Neuronal stem cell (in vitro differentiated cells): ENCODE measurements around the gene CKAP2L.

Experiments
- DNase-seq: peaks from one replicate; pipeline ENCODE4 v3.0.0-alpha.2; 2013; ENCODE audit warnings: low spot score
- H2AFZ ChIP-seq: one replicate; pipeline ENCODE4 v1.6.1; 2013; ENCODE audit warnings: mild to moderate bottlenecking, low read length, inconsistent platforms
- H2AK5ac ChIP-seq: 2 replicates; pipeline ENCODE4 v1.6.1; 2013; ENCODE audit warnings: low read depth, mild to moderate bottlenecking, inconsistent platforms, low read length, moderate library complexity, mixed read lengths
- H2BK120ac ChIP-seq: 2 replicates; pipeline ENCODE4 v1.6.1; 2013; ENCODE audit warnings: low read depth, mild to moderate bottlenecking, inconsistent platforms, low read length, moderate library complexity, mixed read lengths
- H2BK12ac ChIP-seq: one replicate; pipeline ENCODE4 v1.6.1; 2013; ENCODE audit warnings: low read length, inconsistent platforms
- H2BK15ac ChIP-seq: 2 replicates; pipeline ENCODE4 v1.6.1; 2013; ENCODE audit warnings: mild to moderate bottlenecking, low read length, inconsistent platforms, mixed read lengths
- H2BK5ac ChIP-seq: one replicate; pipeline ENCODE4 v1.6.1; 2013; ENCODE audit warnings: inconsistent platforms, mild to moderate bottlenecking, low read length, moderate library complexity
- H3K14ac ChIP-seq: one replicate; pipeline ENCODE4 v1.6.1; 2013; ENCODE audit warnings: low read length, inconsistent platforms
- H3K18ac ChIP-seq: 2 replicates; pipeline ENCODE4 v1.6.1; 2013; ENCODE audit warnings: low read length, inconsistent platforms
- H3K23ac ChIP-seq: 2 replicates; pipeline ENCODE4 v1.6.1; 2013; ENCODE audit warnings: low read depth, mild to moderate bottlenecking, mixed read lengths, low read length, inconsistent platforms; ENCODE audit not compliant: poor library complexity
- H3K27ac ChIP-seq: replicated peaks from 3 replicates; pipeline ENCODE4 v1.5.1; 2013; ENCODE audit warnings: low read length, inconsistent platforms
- H3K27me3 ChIP-seq, 3 experiments: 2 replicates each; pipeline ENCODE4 v1.6.1; 2013; ENCODE audit warnings: low read length in 3 of 3, mild to moderate bottlenecking in 2 of 3, inconsistent platforms in 1 of 3, low read depth in 1 of 3, mixed read lengths in 1 of 3, moderate library complexity in 1 of 3; ENCODE audit not compliant: control insufficient read depth in 3 of 3, insufficient read depth in 3 of 3
- H3K36me3 ChIP-seq, 2 donors: replicated peaks in 1 of 2; 2 replicates each; pipeline ENCODE4 v1.6.1; 2013; ENCODE audit warnings: low read length in 2 of 2; ENCODE audit not compliant: control insufficient read depth in 2 of 2, insufficient read depth in 2 of 2
- H3K4ac ChIP-seq: 2 replicates; pipeline ENCODE4 v1.6.1; 2013; ENCODE audit warnings: inconsistent platforms, mild to moderate bottlenecking, low read length, moderate library complexity
- H3K4me1 ChIP-seq, 2 donors: 1 replicate in 1 of 2; 2 replicates in 1 of 2; pipeline ENCODE4 v1.6.1; 2013; ENCODE audit warnings: low read length in 2 of 2, low read depth in 1 of 2; ENCODE audit not compliant: control insufficient read depth in 2 of 2, insufficient read depth in 1 of 2
- H3K4me2 ChIP-seq: one replicate; pipeline ENCODE4 v1.6.1; 2013; ENCODE audit warnings: mild to moderate bottlenecking, low read length, inconsistent platforms; ENCODE audit not compliant: insufficient read depth, poor library complexity, severe bottlenecking
- H3K4me3 ChIP-seq, 2 donors: 2 replicates each; pipeline ENCODE4 v1.5.1; 2013; ENCODE audit warnings: low read length in 2 of 2, mild to moderate bottlenecking in 2 of 2, inconsistent platforms in 1 of 2, moderate library complexity in 1 of 2
- H3K79me1 ChIP-seq: one replicate; pipeline ENCODE4 v1.6.1; 2013; ENCODE audit warnings: low read depth, mild to moderate bottlenecking, inconsistent platforms, low read length, moderate library complexity
- H3K9ac ChIP-seq: one replicate; pipeline ENCODE4 v1.6.1; 2013; ENCODE audit warnings: mild to moderate bottlenecking, low read depth, low read length, inconsistent platforms; ENCODE audit not compliant: poor library complexity
- H3K9me3 ChIP-seq, 2 donors: replicated peaks in 1 of 2; 2 replicates each; pipeline versions ENCODE3 to v1.6.1; 2013; ENCODE audit warnings: low read length in 2 of 2, mild to moderate bottlenecking in 2 of 2, inconsistent platforms in 1 of 2, low read depth in 1 of 2, mixed read lengths in 1 of 2, moderate library complexity in 1 of 2; ENCODE audit not compliant: control insufficient read depth in 2 of 2, insufficient read depth in 1 of 2
- H4K8ac ChIP-seq: one replicate; pipeline ENCODE4 v1.6.1; 2013; ENCODE audit warnings: low read depth, mild to moderate bottlenecking, inconsistent platforms, low read length, moderate library complexity
- H4K91ac ChIP-seq: one replicate; pipeline ENCODE4 v1.6.1; 2013; ENCODE audit warnings: low read length, low read depth, mild to moderate bottlenecking, inconsistent platforms; ENCODE audit not compliant: poor library complexity
- WGBS, 2 donors: extraction: QIAGEN DNeasy Blood & Tissue Kit; methylation state at CpG; one replicate each; pipeline ENCODE4 v1.1.7; 2013; ENCODE audit warnings: missing lambda C conversion rate in 2 of 2, mixed read lengths in 1 of 2; ENCODE audit not compliant: insufficient read length in 2 of 2, insufficient replicate concordance in 1 of 2; ENCODE audit errors: extremely low coverage in 2 of 2; 5-methylcytosine and 5-hydroxymethylcytosine counted together

CKAP2L gene

GRCh38 chr2:112723995-112724394, 40.4 kb downstream of the CKAP2L start:
- no CpG with 5 or more reads among the region's 8 CpGs for WGBS, 2 donors
- Histone ChIP-seq H3K23ac (peak overlapping the region; percentile 53), H3K14ac (no peak overlapping the region), H3K36me3 (no peaks in the 10 kb centered on the region), H3K9me3 (peaks cover 0 to 1% of the 10 kb centered on the region in 2 donors), H2BK15ac (peak overlapping the region; percentile 96), H3K27me3 (peaks cover 0 to 16% (median 0%) of the 10 kb centered on the region in 3 experiments), H4K8ac (no peak overlapping the region), H2BK120ac (no peak overlapping the region), H3K18ac (peak overlapping the region; percentile 60), H3K4me2 (no peak overlapping the region), H2BK12ac (no peak overlapping the region), H3K79me1 (no peaks in the 10 kb centered on the region), H3K27ac (no peak overlapping the region), H3K9ac (no peak overlapping the region), H3K4me3 (no peak overlapping the region), H4K91ac (no peak overlapping the region), H3K4me1 (no peaks in the 10 kb centered on the region), H3K4ac (no peak overlapping the region), H2AFZ (no peak overlapping the region), H2BK5ac (peak overlapping the region; percentile 83), H2AK5ac (peak overlapping the region; percentile 8)
- DNase-seq, result no peak

- H2AK5ac ChIP-seq, result peak overlapping the region; percentile 8
- no peak overlapping the region for H4K8ac ChIP-seq
- H3K27ac ChIP-seq, result no peak overlapping the region
- H2AFZ ChIP-seq, result no peak overlapping the region
- WGBS, 2 donors, result no CpG with 5 or more reads among the region's 6 CpGs
- peaks cover 0 to 13% (median 0%) of the 10 kb centered on the region in 3 experiments for H3K27me3 ChIP-seq
- H2BK12ac ChIP-seq, result no peak overlapping the region
- peak overlapping the region; percentile 83 for H2BK5ac ChIP-seq
- H3K23ac ChIP-seq, result no peak overlapping the region
- H3K79me1 ChIP-seq, result no peaks in the 10 kb centered on the region
- H3K4me3 ChIP-seq, result no peak overlapping the region
- no peak overlapping the region for H3K4ac ChIP-seq
- peak overlapping the region; percentile 96 for H2BK15ac ChIP-seq
- no peaks in the 10 kb centered on the region for H3K36me3 ChIP-seq
- no peak overlapping the region for H3K18ac ChIP-seq
- H3K9ac ChIP-seq, result no peak overlapping the region
- H3K4me2 ChIP-seq, result no peak overlapping the region
- H3K4me1 ChIP-seq, result no peaks in the 10 kb centered on the region
- H3K9me3 ChIP-seq, result peaks cover 0 to 2% of the 10 kb centered on the region in 2 donors
- no peak for DNase-seq
- no peak overlapping the region for H4K91ac ChIP-seq
- no peak overlapping the region for H3K14ac ChIP-seq
- H2BK120ac ChIP-seq, result no peak overlapping the region
These were observed 40.9 kb downstream of the CKAP2L start for GRCh38 chr2:112723547-112723940.

- no peaks in the 10 kb centered on the region for H3K36me3 ChIP-seq
- H3K4me1 ChIP-seq, result no peaks in the 10 kb centered on the region
- H2BK15ac ChIP-seq, result no peak overlapping the region
- no peak overlapping the region for H3K4me3 ChIP-seq
- no peak overlapping the region for H3K4me2 ChIP-seq
- WGBS, 2 donors, result no CpG with 5 or more reads among the region's 9 CpGs
- peak overlapping the region; percentile 83 for H2BK5ac ChIP-seq
- peaks cover 0 to 8% (median 0%) of the 10 kb centered on the region in 3 experiments for H3K27me3 ChIP-seq
- H2BK12ac ChIP-seq, result no peak overlapping the region
- no peak overlapping the region for H2BK120ac ChIP-seq
- H3K18ac ChIP-seq, result no peak overlapping the region
- H3K9ac ChIP-seq, result no peak overlapping the region
- no peak overlapping the region for H3K4ac ChIP-seq
- no peak overlapping the region for H3K14ac ChIP-seq
- H4K8ac ChIP-seq, result no peak overlapping the region
- H3K23ac ChIP-seq, result no peak overlapping the region
- no peak overlapping the region for H3K27ac ChIP-seq
- no peak for DNase-seq
- H2AFZ ChIP-seq, result no peak overlapping the region
- H4K91ac ChIP-seq, result no peak overlapping the region
- H3K9me3 ChIP-seq, result peaks cover 0 to 2% of the 10 kb centered on the region in 2 donors
- no peaks in the 10 kb centered on the region for H3K79me1 ChIP-seq
- H2AK5ac ChIP-seq, result peak overlapping the region; percentile 63
These were observed 41.4 kb downstream of the CKAP2L start for GRCh38 chr2:112722816-112723546.

GRCh38 chr2:112721819-112722522, 42.4 kb downstream of the CKAP2L start:
- H3K27me3 ChIP-seq, result no peaks in the 10 kb centered on the region
- H3K18ac ChIP-seq, result no peak overlapping the region

More at GRCh38 chr2:112721819-112722522, 42.4 kb downstream of the CKAP2L start:
- Histone ChIP-seq H3K27ac (no peak overlapping the region), H2BK15ac (no peak overlapping the region), H4K91ac (no peak overlapping the region), H2AK5ac (peak overlapping the region; percentile 63), H3K4me2 (no peak overlapping the region), H3K36me3 (no peaks in the 10 kb centered on the region), H4K8ac (no peak overlapping the region), H2BK120ac (no peak overlapping the region), H2AFZ (no peak overlapping the region), H2BK12ac (no peak overlapping the region), H2BK5ac (no peak overlapping the region), H3K79me1 (no peaks in the 10 kb centered on the region), H3K4ac (no peak overlapping the region), H3K9ac (peak overlapping the region; percentile 63), H3K23ac (no peak overlapping the region), H3K9me3 (peaks cover 0 to 2% of the 10 kb centered on the region in 2 donors), H3K4me1 (no peaks in the 10 kb centered on the region), H3K4me3 (no peak overlapping the region), H3K14ac (no peak overlapping the region)
- DNase-seq, result no peak
- no CpG with 5 or more reads among the region's 23 CpGs for WGBS, 2 donors
